NOMO-1 treated with DMSO at 0.1 percent for 48 hours (cell line): ENCODE data around the gene CIZ1.
A peak's percentile ranks its signal among the peaks of the same experiment; 100 is the strongest.
"Not testable (repeated sequence)": the region's sequence is repeated elsewhere in the genome, so short reads cannot be mapped to it uniquely, and the experiment has no call there.

Source experiments
- DNase-seq: peaks from one replicate; lab custom pipeline; 2025; ENCODE audit not compliant: unreplicated experiment; lab: John Stamatoyannopoulos, UW

The CIZ1 gene

GRCh38 chr9:128190516-128191405 lies 611 bp downstream of the CIZ1 start:
- DNase-seq = peak; percentile 13

- DNase-seq = no peak
These were observed 1.4 kb downstream of the CIZ1 start for GRCh38 chr9:128190013-128190412.

GRCh38 chr9:128188209-128188608 lies 3.2 kb downstream of the CIZ1 start:
- no peak for DNase-seq

DNA sequence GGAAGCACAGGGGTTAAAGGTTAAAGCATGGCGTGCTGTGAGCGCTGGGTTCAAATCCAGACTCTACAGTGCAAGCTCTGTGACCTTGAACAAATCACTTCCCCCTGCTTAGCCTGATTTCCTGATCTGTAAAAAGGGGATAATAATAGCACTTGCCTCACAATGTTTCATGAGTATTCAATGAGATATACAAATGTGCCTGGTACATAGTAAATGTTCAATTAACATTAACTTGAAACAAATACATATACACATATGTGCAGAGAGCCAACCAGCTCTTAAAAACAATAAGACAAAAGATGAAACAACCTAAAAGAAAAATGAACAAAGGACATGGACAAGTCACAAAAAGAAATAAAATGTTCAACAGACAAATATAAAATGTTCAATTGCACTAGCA lies 4.0 kb downstream of the CIZ1 start:
- no peak for DNase-seq

DNA sequence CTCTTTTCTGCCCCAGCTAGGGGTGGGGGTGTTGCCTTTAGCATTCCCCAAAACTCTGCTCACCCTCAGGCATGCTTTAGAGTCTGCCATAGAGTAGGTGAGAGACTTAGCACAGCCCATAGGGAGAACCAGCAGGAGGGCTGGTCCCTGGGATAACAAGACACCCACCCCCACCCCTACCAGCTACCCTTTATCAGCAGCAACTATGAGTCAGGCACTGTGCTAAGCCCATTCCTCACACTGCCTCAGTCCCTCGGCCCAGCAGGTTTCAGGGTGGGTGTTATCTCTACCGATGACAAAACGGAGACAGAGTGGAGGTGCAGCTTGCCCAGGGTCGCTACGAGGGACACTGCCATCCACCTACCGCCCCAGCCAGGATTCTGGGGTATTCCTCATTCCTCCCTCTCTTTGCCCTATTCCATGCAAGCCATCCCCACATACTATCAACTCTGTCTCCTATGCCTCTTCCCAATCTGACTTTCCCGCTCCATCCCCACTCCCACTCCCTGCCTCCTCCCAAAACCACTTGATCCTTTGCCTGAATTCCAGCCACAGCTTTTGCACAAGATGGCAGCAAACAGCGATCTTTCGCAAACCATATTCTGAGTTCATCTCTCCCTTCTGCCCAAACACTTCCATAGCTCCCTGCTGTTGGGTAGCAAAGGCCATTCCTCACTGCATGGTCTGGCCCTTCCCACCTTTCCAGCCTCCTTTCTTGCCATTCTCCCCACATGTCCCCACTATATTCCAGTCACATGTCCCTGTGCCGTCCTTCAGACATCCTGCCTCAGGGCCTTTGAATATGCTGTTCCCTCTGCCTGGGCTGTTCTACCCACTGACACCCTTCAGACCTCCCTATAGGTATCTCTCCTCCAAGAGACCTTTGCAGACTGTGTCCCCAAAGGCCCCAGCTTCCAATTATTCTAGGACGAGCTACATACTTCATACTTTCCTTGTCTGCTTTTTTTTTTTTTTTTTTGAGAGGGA lies 5.1 kb downstream of the CIZ1 start:
- DNase-seq = no peak

- DNase-seq = no peak
These were observed 8.3 kb downstream of the CIZ1 start for GRCh38 chr9:128182893-128183588.

DNA sequence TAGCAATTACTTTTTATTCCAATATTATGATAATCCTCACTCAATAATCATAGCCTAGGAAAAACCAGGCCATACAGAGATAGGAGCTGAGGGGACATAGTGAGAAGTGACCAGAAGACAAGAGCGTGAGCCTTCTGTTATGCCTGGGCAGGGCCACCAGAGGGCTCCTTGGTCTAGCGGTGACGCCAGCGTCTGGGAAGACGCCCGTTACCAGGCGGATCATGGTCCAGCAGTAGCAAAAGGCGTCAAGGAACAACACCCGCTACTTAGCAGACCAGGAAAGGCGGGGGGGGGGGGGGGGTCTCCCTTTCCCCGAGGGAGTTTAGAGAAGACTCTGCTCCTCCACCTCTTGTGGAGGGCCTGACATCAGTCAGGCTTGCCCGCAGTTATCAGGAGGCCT lies 9.9 kb downstream of the CIZ1 start:
- not testable (repeated sequence) for DNase-seq

- DNase-seq = no peak
These were observed 10.9 kb downstream of the CIZ1 start for GRCh38 chr9:128180447-128180846.

DNA sequence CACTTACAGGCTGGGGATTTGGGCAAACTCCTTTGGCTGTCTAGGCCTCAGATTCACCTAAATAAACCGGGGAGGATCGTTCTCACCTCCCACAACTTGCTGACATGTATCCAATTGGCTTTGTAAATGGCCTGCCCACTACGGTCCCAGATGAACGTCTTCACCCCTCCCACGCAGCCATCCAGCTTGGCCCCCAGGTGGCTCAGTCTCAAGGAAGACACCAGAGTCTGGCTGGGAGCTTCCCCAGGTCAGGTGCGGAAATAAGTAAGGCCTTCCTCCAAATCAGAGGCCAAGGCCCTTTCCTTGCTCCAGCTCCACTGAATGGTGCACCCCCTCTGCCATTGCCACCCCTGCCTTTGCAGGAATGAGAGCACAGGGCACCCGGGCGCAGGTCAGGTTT lies 11.4 kb downstream of the CIZ1 start:
- DNase-seq = no peak

GRCh38 chr9:128178806-128179431 lies 12.5 kb downstream of the CIZ1 start:
- DNase-seq = no peak

DNA sequence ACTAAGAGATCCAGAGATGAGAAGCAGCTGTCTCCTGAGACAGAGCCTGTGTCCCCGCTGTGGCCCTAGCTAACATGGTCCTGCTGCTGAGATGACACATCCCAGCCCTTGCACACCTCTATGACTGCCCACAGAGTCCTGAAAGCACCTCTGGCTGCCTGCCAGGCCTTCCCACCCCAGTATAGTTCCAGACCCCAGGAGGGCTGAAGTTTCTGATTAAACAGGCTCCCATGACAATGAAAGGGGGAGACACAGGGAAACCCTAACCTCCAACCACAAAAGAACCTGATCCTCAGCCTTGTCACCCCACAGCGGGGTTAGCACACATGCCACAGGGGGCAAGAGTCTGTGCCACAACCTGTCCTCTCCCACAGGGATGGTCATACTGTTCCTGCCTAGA lies 15.6 kb downstream of the CIZ1 start:
- no peak for DNase-seq

DNA sequence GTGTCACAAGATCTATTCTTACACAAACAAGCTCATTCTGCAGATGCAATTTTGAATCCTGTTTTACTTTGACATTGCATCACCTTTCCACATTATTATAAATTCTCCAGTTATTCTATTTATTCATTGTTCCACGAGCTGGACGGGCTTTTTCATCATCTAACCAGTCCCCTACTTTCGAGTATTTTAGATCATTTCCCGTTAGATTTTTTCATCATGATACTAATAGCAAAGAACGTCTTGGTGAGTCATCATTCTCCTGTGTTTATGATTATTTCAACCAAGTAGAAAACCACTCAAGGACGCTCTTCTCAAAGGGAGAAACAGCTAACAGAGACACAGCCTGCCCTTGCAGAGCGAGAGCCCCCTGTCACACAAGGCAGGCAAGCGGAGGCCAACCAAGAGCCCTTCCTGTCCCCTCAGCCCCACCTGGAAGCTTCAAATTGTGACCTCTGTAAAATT lies 16.2 kb downstream of the CIZ1 start:
- DNase-seq = no peak

- no peak for DNase-seq
These were observed 17.3 kb downstream of the CIZ1 start for GRCh38 chr9:128174062-128174461.

- DNase-seq = no peak
These were observed 21.4 kb downstream of the CIZ1 start for GRCh38 chr9:128169925-128170324.

GRCh38 chr9:128169492-128169891 lies 21.9 kb downstream of the CIZ1 start:
- no peak for DNase-seq

DNA sequence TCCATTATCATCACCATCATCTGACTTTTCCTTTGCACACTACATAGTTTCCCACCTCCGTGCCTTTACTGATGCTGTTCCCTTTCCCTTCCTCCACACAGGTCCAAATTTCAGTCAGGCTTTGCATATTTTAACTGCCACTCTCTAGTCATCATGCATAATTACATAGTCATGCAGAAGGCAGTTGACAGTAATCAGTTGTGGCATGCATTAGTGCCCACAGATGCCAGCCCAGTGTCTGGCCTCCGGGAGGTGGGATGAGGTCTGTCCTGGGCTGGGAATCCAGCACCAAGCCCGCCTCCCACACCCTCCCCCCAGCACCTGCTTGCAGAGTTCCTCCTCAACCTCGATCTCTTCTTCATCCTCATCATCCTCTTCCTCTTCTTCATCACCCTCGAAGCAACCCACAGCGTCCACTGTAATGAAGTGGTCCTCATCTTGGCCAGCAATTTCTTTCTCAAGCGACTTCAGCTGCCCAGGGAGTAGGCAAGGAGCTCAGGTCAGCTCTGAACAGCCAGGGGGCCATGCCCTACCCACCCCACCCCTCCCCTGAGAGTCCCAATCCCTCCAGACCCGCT lies 22.6 kb downstream of the CIZ1 start:
- no peak for DNase-seq

- DNase-seq = no peak
These were observed 24.2 kb downstream of the CIZ1 start for GRCh38 chr9:128167209-128167608.

- no peak for DNase-seq
These were observed 25.2 kb downstream of the CIZ1 start for GRCh38 chr9:128166169-128166568.

DNA sequence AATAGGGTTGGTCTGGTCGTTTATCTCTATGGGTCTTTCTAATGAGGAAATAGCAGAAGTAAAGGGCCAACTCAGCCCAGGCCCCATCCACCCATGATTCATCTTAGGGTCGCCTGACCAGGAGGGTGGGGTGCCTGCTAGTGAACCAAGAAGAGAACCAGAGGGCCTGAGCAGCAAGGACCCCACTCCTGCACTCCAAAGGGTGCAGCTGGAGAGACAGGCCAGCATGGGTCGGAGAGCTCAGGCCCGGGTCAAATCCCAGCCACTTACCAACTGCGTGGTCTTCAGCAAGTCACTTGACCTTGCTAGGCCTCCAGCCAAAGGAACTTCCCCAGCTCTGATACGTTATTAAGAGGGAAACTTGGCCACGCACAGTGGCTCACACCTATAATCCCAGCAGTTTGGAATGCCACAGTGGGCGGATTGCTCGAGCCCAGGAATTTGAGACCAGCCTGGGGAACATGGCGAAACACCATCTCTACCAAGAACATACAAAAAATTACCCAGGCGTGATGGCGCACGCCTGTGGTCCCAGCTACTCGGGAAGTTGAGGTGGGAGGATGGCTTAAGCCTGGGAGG lies 27.0 kb downstream of the CIZ1 start:
- no peak for DNase-seq
